SHP77 (cell line): ENCODE data around the gene COQ10A.

ENCODE experiments used
- DNase-seq, 2 experiments: peaks; one replicate each; lab custom pipeline; 2025; lab: John Stamatoyannopoulos, UW

The COQ10A gene

GRCh38 chr12:56315622-56316473 is 49.1 kb downstream of the COQ10A start, which contains the start of gene CNPY2:
TSS of gene CNPY2 (minus strand) at chr12:56315988. CDS start at chr12:56315217, 771 bp downstream.
- peak; percentile 98 for DNase-seq

DNA sequence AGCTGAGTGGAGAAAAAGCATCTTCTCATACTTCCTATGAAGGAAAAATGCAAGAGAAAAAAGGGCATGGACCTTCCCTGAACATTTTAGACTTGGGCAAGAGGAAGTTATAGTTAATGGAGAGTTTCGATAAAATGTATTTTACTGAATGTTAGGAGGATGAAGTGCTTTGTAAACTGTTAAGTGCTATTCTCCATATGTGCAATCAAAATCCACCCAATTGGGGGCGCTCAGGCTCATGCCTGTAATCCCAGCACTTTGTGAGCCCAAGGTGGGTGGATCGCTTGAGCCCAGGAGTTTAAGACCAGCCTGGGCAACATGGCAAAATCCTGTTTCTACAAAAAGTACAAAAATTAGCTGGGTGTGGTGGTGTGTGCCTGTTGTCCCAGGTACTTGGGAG is 50.9 kb downstream of the COQ10A start:
- DNase-seq = no peak
